HG02981 (cell line): ENCODE measurements around the gene GAL3ST2.
"Not testable (repeated sequence)": the region's sequence is repeated elsewhere in the genome, so short reads cannot be mapped to it uniquely, and the experiment has no call there.

Source experiments
- ATAC-seq: cut with Tn5 transposase; IDR thresholded peaks from one replicate; pipeline ENCODE4 v1.9.1; 2021; ENCODE audit warnings: mild to moderate bottlenecking, moderate library complexity; ENCODE audit not compliant: unreplicated experiment

Gene GAL3ST2

DNA sequence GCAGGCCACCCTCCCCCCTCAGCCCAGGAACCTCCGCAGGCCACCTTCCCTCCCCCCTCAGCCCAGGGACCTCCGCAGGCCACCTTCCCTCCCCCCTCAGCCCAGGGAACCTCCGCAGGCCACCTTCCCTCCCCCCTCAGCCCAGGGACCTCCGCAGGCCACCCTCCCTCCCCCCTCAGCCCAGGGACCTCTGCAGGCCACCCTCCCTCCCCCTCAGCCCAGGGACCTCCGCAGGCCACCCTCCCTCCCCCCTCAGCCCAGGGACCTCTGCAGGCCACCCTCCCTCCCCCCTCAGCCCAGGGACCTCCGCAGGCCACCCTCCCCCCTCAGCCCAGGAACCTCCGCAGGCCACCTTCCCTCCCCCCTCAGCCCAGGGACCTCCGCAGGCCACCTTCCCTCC lies 29.6 kb downstream of the GAL3ST2 start:
- not testable (repeated sequence) for ATAC-seq

DNA sequence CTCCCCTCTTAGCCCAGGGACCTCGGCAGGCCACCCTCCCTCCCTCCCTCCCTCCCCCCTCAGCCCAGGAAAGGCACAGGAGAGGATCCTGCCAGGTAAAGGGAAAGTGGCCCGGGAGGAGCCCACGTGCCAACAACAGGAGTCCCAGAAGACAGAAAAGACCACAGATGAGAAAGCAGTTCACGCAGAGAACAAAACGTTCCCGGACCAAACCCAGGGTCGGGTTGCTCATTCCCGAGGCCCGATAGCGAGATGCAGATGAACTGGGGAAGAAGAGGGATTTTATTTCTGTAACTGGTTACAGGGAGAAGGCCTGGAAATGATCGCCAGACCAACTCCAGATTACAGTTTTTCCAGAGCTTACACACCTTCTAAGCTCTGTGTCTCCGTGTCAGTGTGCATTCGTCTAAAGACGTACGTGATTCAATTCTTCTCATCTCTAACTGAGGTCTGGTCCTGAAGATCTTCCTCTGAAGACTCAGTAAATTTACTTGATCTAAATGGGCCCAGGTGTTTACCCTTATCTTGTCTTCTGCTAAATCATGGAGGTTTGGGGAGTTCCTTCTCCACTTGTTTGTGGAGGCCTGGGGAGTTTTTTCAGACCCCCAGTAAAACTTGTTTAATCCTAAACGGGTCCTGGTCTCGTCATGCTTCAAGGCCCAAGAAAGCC lies 31.6 kb downstream of the GAL3ST2 start:
- no peak for ATAC-seq

DNA sequence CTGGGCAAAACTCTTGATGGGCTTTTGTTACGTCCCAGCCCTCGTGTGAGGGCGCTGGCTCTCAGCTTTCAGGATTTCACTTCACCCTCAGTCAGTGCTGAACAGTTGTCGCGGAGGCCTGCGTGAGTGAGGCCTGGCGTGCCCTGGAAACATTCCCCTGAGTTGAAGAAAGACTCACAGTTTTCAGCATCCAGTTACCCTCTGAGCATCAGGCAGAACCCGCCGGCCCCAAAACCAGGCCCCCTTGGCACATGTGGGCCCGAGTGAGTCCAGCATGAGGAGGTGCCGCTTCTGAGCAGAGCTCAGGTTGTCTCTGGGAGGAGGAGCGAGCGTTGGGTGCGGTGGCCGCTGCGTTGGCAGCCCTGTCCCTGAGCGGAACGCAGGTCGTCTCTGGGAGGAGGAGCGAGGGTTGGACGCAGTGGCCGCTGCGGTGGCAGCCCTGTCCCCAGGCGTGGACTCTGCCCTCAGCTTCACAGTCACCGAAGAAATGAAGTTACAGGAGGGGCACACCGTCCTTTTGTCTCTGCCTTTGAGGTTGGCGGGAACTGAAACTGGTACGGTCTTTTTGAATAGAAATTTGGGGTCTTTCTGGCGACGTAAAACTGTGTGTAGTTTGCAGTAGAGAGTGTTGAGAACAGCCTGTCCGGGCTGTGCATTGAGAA lies 32.2 kb downstream of the GAL3ST2 start, which contains the start of gene NEU4:
Gene NEU4 (plus strand): TSS at position 473 of the 662 bp plus-strand sequence. CDS start 5,292 bp downstream, outside the sequence.
- no peak for ATAC-seq

DNA sequence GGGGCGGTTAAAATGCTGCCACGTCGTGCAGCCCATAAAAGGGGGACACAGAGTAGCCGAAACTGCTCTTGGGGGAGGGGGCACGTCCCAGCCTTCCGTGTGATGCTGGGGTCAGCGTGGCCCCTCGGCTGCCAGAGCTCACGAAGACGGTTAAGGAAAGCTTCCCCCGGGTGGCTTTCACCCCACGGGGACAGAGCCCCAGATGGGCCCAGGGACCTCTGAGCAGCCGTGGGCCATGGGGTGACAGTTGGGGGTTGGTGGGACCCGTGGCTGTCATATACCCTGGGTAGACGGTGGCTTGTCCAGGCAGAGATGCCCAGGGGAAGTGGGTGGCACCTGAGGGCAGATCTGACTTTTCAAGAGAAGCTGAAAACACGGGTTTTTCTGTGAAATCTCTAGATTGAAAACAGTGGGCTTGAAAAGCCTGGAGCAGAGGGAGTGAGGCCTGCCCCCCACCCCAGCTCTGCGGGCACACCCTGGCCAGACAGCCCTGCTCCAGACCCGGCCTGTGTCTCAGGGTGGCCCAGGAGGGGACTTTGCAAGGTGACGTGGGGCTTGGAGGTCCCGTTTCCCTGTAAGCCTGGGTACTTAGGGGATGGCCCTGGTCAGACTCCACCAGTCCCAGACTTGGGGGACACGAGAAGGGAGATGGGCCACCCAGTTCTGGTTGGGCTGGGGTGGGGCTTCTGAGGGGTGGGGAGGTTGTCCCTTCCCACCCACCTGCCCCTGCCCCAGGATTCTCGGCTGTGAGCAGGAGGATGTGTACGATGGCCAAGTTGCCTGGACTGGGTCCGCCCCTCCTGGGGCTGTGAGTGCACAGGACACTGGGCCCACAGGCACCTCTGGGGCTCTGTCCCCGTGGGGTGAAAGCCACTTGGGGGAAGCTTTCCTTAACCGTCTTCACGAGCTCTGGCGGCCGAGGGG lies 33.0 kb downstream of the GAL3ST2 start:
- no peak for ATAC-seq

DNA sequence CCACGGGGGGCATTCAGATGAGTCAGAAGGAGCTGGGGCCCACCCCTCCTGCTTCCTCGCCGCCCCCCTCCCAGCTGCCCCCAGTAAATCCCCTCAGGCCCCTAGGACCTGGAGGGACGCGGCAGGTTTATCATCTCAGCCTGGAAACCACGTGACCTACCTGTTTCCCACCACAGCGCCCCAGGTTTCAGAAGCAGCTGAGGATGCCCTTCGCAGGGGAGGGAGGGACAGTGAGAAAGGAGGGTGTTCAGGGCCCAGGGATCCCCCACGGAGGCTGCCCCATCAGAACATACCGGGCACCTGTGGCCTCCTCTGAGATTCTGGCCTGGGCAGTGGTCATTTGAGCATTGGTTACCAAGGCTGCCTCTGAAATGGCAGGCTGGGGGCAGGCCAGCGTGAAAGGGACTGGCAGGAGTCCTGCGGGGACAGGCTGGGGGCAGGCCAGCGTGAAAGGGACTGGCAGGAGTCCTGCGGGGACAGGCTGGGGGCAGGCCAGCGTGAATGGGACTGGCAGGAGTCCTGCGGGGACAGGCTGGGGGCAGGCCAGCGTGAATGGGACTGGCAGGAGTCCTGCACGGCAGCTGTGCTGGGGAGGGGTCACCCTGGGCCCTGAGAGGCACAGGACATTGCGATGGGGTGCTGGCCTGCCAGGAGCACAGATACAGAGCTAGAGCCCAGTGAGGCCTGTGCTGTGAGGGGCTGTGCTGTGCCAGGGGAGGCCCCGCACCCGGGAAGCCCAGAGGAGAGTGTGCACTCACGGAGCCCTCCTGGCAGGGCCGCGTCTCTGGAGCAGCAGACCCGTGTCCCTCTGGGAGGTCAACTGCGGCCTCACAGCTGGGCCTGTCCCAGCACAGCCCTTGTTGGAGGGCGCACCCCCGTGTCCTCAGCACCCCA lies 33.9 kb downstream of the GAL3ST2 start:
- no peak for ATAC-seq

DNA sequence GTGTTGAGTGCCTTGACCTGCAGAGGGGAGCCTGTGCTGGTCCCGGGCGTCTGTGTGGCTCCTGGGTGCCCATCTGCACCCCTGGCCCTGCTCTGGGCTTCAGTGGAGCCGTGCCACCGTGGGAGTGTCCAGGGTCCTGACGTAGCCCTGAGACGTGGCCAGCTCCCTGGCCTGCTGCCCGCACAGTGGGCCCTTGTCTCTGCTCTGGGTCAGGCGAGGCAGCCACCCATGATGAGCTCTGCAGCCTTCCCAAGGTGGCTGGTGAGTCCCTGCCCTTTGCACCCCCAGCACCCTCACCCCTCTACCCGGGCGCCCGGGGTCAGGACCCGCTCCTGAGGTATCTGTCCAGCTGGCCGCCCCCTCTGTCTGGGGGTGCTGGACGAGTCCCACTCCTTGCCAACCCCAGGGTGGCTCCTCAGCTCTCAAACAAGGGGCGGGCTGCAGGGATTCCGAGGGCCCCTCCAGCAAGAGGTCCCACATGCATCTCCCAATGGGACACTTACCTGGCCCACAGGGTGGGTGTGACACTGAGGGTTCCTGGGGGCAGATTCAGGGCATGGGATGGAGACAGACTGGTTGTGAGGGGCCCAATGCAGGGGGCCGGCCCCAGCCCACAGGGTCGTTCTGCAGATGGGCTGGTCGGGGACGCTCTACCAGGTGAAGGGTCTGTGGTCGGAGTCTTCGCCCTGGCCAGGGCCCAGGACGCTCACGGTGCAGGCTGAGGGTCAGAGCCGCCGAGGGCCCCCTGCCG lies 34.8 kb downstream of the GAL3ST2 start:
- ATAC-seq, result no peak

DNA sequence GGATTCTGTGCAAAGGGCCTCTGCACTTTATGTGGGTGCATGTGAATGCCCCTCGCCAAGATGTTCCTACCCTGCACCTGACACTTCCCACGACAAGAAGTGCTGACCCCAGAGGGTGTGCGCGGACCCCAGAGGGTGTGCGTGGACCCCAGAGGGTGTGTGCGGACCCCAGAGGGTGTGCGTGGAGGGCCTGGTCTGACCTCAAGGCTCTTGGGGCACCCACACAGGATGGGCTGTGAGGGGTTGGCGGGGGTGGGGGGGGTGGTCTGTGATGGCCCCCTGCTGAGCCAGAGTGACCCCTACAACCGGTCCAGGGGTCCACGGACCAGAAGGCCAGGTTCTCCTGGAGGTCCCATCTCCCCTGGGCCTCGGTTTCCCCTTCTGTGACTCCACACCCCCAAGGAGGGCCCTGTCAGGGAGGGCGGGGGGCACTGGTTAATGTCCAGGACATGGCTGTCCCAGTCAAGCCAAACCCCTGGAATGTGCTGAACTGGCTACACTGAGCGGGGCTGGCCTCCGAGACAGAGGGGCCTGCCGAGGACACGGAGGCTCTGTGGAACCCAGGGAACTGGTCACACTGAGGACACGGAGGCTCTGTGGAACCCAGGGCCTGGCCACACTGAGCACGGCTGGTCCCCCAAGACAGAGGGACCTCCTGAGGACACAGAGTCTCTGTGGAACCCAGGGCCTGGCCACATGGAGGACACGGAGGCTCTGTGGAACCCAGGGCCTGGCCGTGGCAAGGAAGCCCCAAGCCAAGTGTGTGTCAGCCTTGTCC lies 35.5 kb downstream of the GAL3ST2 start:
- ATAC-seq, result no peak

DNA sequence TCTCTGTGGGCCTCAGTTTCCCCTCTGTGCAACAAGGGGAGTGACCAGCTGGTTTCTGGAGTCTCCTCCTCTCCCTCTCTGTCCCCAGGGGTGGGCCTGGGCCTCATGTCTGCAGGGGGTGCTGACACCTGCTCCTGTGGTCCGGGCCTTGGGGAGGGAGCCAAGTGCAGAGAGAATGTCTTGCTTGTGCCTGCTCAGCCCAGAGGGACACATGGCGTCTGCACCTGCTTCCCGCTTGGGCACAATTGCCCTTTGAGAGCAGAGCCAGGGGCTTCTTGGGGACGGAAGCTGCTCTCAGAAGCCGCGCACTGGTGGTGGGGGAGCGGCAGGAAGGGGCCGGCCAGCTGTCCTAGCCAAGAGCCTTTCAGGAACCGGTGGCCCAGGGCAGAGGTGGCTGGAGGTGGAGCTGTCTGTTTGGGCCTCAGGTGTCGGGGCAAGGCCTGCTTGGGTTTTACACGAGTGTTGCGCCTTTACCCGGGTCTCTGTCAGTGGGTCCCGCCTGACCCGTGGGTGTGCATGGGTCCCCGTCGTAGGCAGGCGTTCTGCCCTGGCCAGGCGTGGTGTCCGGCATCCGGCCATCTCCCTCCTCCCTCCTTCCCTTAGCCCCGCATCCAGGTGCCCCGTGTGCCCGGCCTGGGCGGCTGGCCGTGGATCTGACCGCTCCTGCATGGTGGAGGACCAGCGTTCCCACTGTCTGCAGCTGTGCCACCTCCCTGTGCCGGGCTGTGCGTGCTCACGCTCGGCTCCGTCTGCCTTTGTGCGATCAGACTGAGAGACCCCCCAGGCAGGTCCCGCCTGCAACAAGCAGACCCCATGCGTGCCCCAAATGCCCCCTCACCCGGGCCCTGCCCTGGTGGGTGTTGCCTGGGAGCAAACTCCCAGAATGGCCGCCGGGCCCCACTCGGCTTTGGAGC lies 36.4 kb downstream of the GAL3ST2 start:
- ATAC-seq, result no peak

DNA sequence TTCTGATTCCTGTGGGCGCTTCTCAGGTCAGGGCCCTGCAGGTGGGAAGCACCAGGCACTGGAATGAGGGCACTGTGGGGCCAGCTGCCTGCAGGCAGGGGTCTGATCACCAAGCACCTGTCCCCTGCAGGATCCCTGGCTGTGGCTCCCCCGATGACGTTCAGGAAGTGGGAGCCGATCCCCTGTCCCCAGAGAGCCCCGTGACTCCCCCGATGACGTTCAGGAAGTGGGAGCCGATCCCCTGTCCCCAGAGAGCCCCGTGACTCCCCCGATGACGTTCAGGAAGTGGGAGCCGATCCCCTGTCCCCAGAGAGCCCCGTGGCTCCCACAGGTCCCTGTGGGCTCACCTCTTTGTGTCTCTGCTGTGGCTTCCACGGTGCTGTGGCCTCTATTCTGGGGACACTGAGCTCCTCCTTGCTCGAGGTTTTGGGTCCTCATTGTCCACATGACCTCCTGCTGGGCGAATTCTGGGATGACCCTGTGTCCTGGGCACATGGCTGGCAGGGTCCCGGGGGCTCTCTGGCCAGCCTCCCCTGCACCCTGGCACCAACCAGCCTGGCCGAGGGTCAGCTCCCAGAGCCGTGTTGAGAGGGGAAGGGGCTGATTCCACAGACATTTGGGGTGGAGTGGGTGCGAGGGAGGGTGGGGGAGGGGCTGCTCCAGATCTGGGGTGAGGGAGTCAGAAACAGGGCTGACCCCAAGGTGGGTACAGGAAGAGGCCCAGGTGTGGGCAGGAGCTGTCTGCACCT lies 37.2 kb downstream of the GAL3ST2 start:
- no peak for ATAC-seq

DNA sequence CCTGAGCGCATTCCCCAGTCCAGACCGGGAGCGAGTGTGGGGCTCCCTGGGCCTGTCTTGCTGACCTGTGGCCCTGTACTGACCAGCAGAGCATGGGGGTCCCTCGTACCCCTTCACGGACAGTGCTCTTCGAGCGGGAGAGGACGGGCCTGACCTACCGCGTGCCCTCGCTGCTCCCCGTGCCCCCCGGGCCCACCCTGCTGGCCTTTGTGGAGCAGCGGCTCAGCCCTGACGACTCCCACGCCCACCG lies 37.7 kb downstream of the GAL3ST2 start:
- no peak for ATAC-seq

DNA sequence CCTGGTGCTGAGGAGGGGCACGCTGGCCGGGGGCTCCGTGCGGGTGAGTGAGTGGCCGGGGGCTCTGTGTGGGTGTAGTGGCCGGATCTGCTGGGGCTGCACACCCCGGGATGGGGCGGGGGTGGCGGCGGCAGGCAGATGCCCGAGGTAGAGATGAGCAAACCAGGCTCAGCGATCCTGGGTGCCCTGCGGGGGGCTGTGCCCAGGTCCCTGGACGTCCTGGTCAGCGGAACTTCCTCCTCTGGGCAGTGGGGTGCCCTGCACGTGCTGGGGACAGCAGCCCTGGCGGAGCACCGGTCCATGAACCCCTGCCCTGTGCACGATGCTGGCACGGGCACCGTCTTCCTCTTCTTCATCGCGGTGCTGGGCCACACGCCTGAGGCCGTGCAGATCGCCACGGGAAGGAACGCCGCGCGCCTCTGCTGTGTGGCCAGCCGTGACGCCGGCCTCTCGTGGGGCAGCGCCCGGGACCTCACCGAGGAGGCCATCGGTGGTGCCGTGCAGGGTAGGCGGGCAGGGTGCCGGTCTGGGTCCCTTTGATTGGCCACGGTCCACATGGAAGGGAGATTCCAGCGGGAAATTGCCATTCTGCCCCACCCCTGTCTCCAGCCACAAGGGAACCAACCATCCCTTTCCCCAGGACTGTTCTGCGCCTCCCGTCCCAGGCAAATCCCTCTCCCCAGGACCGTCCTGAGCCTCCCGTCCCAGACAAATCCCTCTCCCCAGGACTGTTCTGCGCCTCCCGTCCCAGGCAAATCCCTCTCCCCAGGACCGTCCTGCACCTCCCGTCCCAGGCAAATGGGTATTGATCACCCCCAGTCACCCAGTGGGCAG lies 38.2 kb downstream of the GAL3ST2 start:
- no peak for ATAC-seq

DNA sequence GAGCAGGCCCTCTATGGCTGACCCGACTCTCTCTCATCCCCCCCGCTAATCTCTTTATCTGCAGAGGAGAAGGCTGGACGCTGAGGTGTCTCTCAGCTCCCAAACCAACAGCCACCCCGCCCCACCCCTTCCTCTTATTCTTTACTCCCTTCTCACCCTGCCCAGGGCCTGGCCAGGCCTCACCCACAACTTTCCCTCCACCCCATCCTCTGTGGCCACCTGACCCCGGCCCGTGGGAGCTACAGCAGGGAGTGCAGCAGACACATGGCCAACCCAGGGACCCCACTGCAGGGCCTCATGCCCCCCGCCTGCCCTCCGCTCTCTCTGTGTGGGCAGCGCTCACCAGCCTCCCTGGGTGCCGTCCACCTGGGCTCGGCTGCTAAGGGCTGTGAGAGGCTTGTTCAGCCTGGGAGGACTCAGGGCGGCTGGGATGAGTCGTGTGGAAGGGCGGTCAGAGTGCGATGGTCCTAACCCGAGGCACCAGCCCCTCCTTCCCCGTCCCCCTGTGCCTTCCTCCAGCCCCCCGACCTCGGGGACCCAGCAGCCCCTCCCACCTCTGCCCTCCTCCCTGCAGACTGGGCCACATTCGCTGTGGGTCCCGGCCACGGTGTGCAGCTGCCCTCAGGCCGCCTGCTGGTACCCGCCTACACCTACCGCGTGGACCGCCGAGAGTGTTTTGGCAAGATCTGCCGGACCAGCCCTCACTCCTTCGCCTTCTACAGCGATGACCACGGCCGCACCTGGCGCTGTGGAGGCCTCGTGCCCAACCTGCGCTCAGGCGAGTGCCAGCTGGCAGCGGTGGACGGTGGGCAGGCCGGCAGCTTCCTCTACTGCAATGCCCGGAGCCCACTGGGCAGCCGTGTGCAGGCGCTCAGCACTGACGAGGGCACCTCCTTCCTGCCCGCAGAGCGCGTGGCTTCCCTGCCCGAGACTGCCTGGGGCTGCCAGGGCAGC lies 39.1 kb downstream of the GAL3ST2 start:
- ATAC-seq, result no peak

DNA sequence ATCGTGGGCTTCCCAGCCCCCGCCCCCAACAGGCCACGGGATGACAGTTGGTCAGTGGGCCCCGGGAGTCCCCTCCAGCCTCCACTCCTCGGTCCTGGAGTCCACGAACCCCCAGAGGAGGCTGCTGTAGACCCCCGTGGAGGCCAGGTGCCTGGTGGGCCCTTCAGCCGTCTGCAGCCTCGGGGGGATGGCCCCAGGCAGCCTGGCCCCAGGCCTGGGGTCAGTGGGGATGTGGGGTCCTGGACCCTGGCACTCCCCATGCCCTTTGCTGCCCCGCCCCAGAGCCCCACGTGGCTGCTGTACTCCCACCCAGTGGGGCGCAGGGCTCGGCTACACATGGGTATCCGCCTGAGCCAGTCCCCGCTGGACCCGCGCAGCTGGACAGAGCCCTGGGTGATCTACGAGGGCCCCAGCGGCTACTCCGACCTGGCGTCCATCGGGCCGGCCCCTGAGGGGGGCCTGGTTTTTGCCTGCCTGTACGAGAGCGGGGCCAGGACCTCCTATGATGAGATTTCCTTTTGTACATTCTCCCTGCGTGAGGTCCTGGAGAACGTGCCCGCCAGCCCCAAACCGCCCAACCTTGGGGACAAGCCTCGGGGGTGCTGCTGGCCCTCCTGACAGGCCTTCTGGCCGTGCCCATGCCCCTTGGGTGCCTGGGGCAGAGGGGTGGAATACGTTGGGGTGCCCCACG lies 40.0 kb downstream of the GAL3ST2 start:
- ATAC-seq, result no peak

DNA sequence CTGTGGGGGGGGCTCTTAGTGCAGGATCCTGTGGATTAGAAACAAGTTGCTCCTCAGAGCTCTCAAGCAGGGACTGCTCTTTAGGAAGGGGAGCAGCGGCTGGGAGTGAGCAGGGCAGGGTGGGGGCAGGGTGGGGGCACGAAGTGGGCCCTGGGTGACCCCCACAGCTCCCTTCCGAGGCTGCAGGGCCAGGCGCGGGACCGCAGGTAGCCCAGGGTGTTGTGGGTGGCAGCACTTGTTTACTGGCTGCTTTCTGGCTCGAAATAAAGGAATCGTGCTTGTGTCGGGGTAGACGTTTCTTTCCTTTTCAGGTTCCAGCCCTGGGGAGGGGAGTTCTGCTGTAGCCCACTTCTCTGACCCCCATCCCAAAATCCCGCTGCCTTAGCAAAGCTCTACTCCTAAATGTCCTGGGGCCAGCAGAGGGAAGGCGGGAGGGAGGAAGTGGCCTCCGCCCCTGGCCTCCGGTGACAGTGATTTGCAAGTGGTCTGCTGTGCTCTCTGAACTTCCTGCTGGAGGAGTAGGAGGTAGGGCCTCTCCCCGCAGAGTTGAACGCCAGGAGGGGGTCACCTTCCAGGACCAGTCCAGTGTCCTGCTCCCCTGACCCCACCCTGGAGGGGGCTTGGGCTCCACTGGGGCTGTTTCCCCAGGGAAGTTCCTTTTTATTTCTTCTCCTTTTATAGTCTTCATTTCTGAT lies 40.7 kb downstream of the GAL3ST2 start:
- ATAC-seq, result no peak
